IMR-90 (cell line): ENCODE results near the gene NLRC5. TPM values are rescaled to one million over a fixed set of nuclear protein-coding genes. Genes with fewer than 3 reads are reported as not detected.

Experiments
- ATAC-seq: fragments of 200-7000 bp; cut with Tn5 transposase; 2 replicates; pipeline ENCODE4 v1.9.1; 2020; ENCODE audit warnings: low read depth, mild to moderate bottlenecking, moderate library complexity
- BruUV-seq: library from RNA; stranded (reverse); fragments of 400-500 nt; replicated peaks from 2 replicates; lab custom pipeline; 2021; lab: Mats Ljungman, UMichigan
- CTCF ChIA-PET: fragments of 300-600 bp; formaldehyde crosslinking; extraction: SDS; loops from one replicate; lab custom pipeline; 2021; ENCODE audit warnings: antibody characterized with exemption; lab: Yijun Ruan, JAX
- POLR2A ChIA-PET: fragments of 300-600 bp; sonication (Branson Sonifier 250); formaldehyde crosslinking; loops from one replicate; lab custom pipeline; 2022; ENCODE audit warnings: antibody characterized with exemption; ENCODE audit not compliant: unreplicated experiment; lab: Charles Lee
- DNase-seq: peaks from one replicate; pipeline ENCODE4 v3.0.0; 2013
- H2AFZ ChIP-seq: replicated peaks from 2 replicates; pipeline ENCODE3; 2013; ENCODE audit warnings: low read length, mild to moderate bottlenecking; ENCODE audit not compliant: poor library complexity
- H2AK5ac ChIP-seq: 2 replicates; pipeline ENCODE4 v1.6.1; 2013; ENCODE audit warnings: low read depth, low read length, inconsistent platforms
- H2AK9ac ChIP-seq: replicated peaks from 2 replicates; pipeline ENCODE3; 2013; ENCODE audit warnings: mild to moderate bottlenecking, low read depth, low read length, moderate library complexity; ENCODE audit not compliant: poor library complexity
- H2BK120ac ChIP-seq: 2 replicates; pipeline ENCODE4 v1.6.1; 2013; ENCODE audit warnings: low read depth, low read length, inconsistent platforms
- H2BK15ac ChIP-seq: 3 replicates; pipeline ENCODE4 v1.6.1; 2013; ENCODE audit warnings: low read depth, low read length, inconsistent platforms
- H2BK20ac ChIP-seq: 2 replicates; pipeline ENCODE4 v1.6.1; 2013; ENCODE audit warnings: low read depth, mild to moderate bottlenecking, inconsistent platforms, low read length, moderate library complexity
- H2BK5ac ChIP-seq: 2 replicates; pipeline ENCODE4 v1.6.1; 2013; ENCODE audit warnings: mild to moderate bottlenecking, low read depth, low read length, inconsistent platforms; ENCODE audit not compliant: poor library complexity, severe bottlenecking
- H3K14ac ChIP-seq: replicated peaks from 2 replicates; pipeline ENCODE4 v1.6.1; 2013; ENCODE audit warnings: low read depth, low read length, inconsistent platforms
- H3K18ac ChIP-seq: 2 replicates; pipeline ENCODE4 v1.6.1; 2013; ENCODE audit warnings: low read depth, low read length, control low read depth
- H3K23ac ChIP-seq: 2 replicates; pipeline ENCODE4 v1.6.1; 2013; ENCODE audit warnings: low read depth, low read length, inconsistent platforms
- H3K27ac ChIP-seq: 2 replicates; pipeline ENCODE4 v1.5.1; 2013; ENCODE audit warnings: mild to moderate bottlenecking, control low read depth, low read length; ENCODE audit not compliant: insufficient read depth
- H3K27me3 ChIP-seq: 2 replicates; pipeline ENCODE4 v1.6.1; 2013; ENCODE audit warnings: low read length; ENCODE audit not compliant: control insufficient read depth, insufficient read depth
- H3K36me3 ChIP-seq: 2 replicates; pipeline ENCODE4 v1.6.1; 2013; ENCODE audit warnings: low read length, mixed read lengths; ENCODE audit not compliant: control insufficient read depth, insufficient read depth
- H3K4ac ChIP-seq: 2 replicates; pipeline ENCODE4 v1.6.1; 2013; ENCODE audit warnings: low read depth, low read length, inconsistent platforms
- H3K4me1 ChIP-seq: 2 replicates; pipeline ENCODE4 v1.6.1; 2013; ENCODE audit warnings: low read length, mixed read lengths; ENCODE audit not compliant: control insufficient read depth, insufficient read depth
- H3K4me2 ChIP-seq: 2 replicates; pipeline ENCODE4 v1.6.1; 2013; ENCODE audit warnings: low read depth, mild to moderate bottlenecking, control low read depth, low read length, moderate library complexity
- H3K4me3 ChIP-seq: 2 replicates; pipeline ENCODE4 v1.5.1; 2013; ENCODE audit warnings: low read depth, mild to moderate bottlenecking, control low read depth, low read length, moderate library complexity; ENCODE audit not compliant: insufficient read depth
- H3K56ac ChIP-seq: 2 replicates; pipeline ENCODE4 v1.6.1; 2013; ENCODE audit warnings: low read length, inconsistent platforms; ENCODE audit not compliant: insufficient read depth; ENCODE audit errors: extremely low read depth
- H3K79me1 ChIP-seq, 2 experiments: 2 replicates each; pipeline ENCODE4 v1.6.1; 2013; ENCODE audit warnings: low read length in 2 of 2, inconsistent platforms in 1 of 2, low read depth in 1 of 2
- H3K9ac ChIP-seq: 2 replicates; pipeline ENCODE4 v1.6.1; 2013; ENCODE audit warnings: low read depth, low read length, control low read depth
- H3K9me1 ChIP-seq: 2 replicates; pipeline ENCODE4 v1.6.1; 2013; ENCODE audit warnings: low read length, inconsistent platforms; ENCODE audit not compliant: insufficient read depth
- H3K9me3 ChIP-seq: 2 replicates; pipeline ENCODE4 v1.6.1; 2013; ENCODE audit warnings: low read length; ENCODE audit not compliant: control insufficient read depth, insufficient read depth
- H4K20me1 ChIP-seq: 2 replicates; pipeline ENCODE4 v1.6.1; 2013; ENCODE audit warnings: low read length, inconsistent platforms; ENCODE audit not compliant: insufficient read depth
- H4K5ac ChIP-seq: 2 replicates; pipeline ENCODE4 v1.6.1; 2013; ENCODE audit warnings: mild to moderate bottlenecking, low read depth, low read length, control low read depth
- H4K8ac ChIP-seq, 2 experiments: 2 replicates each; pipeline ENCODE4 v1.6.1; 2013; ENCODE audit warnings: low read depth in 2 of 2, low read length in 2 of 2, control low read depth in 1 of 2, inconsistent platforms in 1 of 2
- H4K91ac ChIP-seq: 2 replicates; pipeline ENCODE4 v1.6.1; 2013; ENCODE audit warnings: low read depth, low read length, inconsistent platforms; ENCODE audit not compliant: insufficient read depth
- MAZ ChIP-seq: IDR thresholded peaks from 2 replicates; pipeline ENCODE4 v1.6.1; 2012; ENCODE audit warnings: low read depth, mild to moderate bottlenecking, low read length, improper control_type of control experiment, moderate library complexity, borderline replicate concordance
- WGBS, 2 experiments: methylation state at CpG; one replicate each; pipeline versions ENCODE4 v1.1.5 to v1.1.7; 2013; ENCODE audit warnings: missing lambda C conversion rate in 2 of 2; ENCODE audit not compliant: insufficient read length in 1 of 2; ENCODE audit errors: extremely low coverage in 2 of 2; 5-methylcytosine and 5-hydroxymethylcytosine counted together
- dilution Hi-C: fragments of 300-500 bp; cut with HindIII; formaldehyde crosslinking; loops from one replicate; pipeline ENCODE4 v1.14.3; 2018; ENCODE audit warnings: low sequenced_read_pairs; ENCODE audit not compliant: unreplicated experiment
- in situ Hi-C: fragments of 300-500 bp; cut with MboI; formaldehyde crosslinking; loops from 3 replicates; pipeline ENCODE4 v1.14.3; 2019; ENCODE audit warnings: low sequenced_read_pairs, inconsistent platforms, mixed read lengths
- intact Hi-C: fragments of 100-400 bp; cut with micrococcal nuclease; formaldehyde crosslinking; loops from 2 replicates; pipeline ENCODE4 v1.10.0; 2022
- polyA plus RNA-seq, 3 experiments: library from polyadenylated mRNA; depleted of rRNA; stranded (reverse); fragments of >200 nt; gene quantifications; 2 replicates each; pipeline ENCODE4 v1.2.3, GENCODE V29; 2012; ENCODE audit warnings: low replicate concordance in 1 of 3
- total RNA-seq: library from RNA; depleted of rRNA; stranded (reverse); fragments of >200 nt; gene quantifications from 2 replicates; pipeline ENCODE4 v1.2.3, GENCODE V29; 2012
- TF ChIP-seq, protein P1 (sequence below): fragments of 150-350 bp; IDR thresholded peaks from 2 replicates; pipeline ENCODE4 v1.6.1; 2017; ENCODE audit warnings: mild to moderate bottlenecking, antibody characterized with exemption, low read length, low read depth
- TF ChIP-seq, protein P2 (sequence below): conservative IDR thresholded peaks from 2 replicates; pipeline ENCODE4 v1.5.1; 2012; ENCODE audit warnings: mild to moderate bottlenecking, low read depth, low read length, improper control_type of control experiment

The NLRC5 gene
- total and polyA plus RNA-seq, 2 of the 4 experiments (the other 2 are of a cell fraction), result 9.1 to 14.9 TPM

- H3K36me3 ChIP-seq, result no peaks in the 10 kb centered on the region
- 0% methylated on average over 24 of the region's 53 CpGs; no CpG with 5 or more reads in 1 of the 2 experiments for WGBS, 2 experiments
- peak overlapping the region; percentile 81 for H2AK9ac ChIP-seq
- peak; percentile 73 for ATAC-seq
- ChIA-PET CTCF (interaction anchor here (0.6 to 2.2 kb wide), 7 partner anchors 8 to 138 kb away, joined by 3 to 6 read pairs (median 3); no protein-coding TSS in a partner anchor), POLR2A (interaction anchor here (0.6 kb wide), 1 partner anchor 17 kb away, joined by 16 read pairs; no protein-coding TSS in a partner anchor)
- H2BK15ac ChIP-seq, result no peak overlapping the region
- peak overlapping the region; percentile 47 for H2BK5ac ChIP-seq
- no peak overlapping the region for H3K18ac ChIP-seq
- no peak for DNase-seq
- peak overlapping the region; percentile 96 for H2AFZ ChIP-seq
- no peak overlapping the region for H3K14ac ChIP-seq
- peaks cover 13 to 30% of the 10 kb centered on the region in 2 experiments; a peak in 3 of 4 replicates for H3K79me1 ChIP-seq
- no peak overlapping the region for H2BK120ac ChIP-seq
- H4K5ac ChIP-seq, result no peak overlapping the region
- H3K4me3 ChIP-seq, result peak overlapping the region; percentile 96
- no peak overlapping the region for H2BK20ac ChIP-seq
- dilution Hi-C loops, result no loop called here
- H3K9me1 ChIP-seq, result peaks cover 3% of the 10 kb centered on the region; the same call in 1 of the 2 replicates
- no peak overlapping the region for H4K91ac ChIP-seq
- H3K27me3 ChIP-seq, result peaks cover 6% of the 10 kb centered on the region; the same call in 1 of the 2 replicates
- no peak overlapping the region for H2AK5ac ChIP-seq
- no peak overlapping the region for H4K8ac ChIP-seq
- TF ChIP-seq, protein P1, sequence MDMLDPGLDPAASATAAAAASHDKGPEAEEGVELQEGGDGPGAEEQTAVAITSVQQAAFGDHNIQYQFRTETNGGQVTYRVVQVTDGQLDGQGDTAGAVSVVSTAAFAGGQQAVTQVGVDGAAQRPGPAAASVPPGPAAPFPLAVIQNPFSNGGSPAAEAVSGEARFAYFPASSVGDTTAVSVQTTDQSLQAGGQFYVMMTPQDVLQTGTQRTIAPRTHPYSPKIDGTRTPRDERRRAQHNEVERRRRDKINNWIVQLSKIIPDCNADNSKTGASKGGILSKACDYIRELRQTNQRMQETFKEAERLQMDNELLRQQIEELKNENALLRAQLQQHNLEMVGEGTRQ, result no peak
- no peak for TF ChIP-seq MAZ
- TF ChIP-seq, protein P2, sequence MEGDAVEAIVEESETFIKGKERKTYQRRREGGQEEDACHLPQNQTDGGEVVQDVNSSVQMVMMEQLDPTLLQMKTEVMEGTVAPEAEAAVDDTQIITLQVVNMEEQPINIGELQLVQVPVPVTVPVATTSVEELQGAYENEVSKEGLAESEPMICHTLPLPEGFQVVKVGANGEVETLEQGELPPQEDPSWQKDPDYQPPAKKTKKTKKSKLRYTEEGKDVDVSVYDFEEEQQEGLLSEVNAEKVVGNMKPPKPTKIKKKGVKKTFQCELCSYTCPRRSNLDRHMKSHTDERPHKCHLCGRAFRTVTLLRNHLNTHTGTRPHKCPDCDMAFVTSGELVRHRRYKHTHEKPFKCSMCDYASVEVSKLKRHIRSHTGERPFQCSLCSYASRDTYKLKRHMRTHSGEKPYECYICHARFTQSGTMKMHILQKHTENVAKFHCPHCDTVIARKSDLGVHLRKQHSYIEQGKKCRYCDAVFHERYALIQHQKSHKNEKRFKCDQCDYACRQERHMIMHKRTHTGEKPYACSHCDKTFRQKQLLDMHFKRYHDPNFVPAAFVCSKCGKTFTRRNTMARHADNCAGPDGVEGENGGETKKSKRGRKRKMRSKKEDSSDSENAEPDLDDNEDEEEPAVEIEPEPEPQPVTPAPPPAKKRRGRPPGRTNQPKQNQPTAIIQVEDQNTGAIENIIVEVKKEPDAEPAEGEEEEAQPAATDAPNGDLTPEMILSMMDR, result peak; percentile 43
- H3K4ac ChIP-seq, result peak overlapping the region; percentile 44
- H3K4me2 ChIP-seq, result peak overlapping the region; percentile 89
- H4K20me1 ChIP-seq, result peaks cover 8% of the 10 kb centered on the region
- intact Hi-C loops, result loop anchor here (2.0 kb wide), 2 partner anchors 76 to 206 kb away; no protein-coding TSS in a partner anchor
- H3K4me1 ChIP-seq, result peaks cover 4% of the 10 kb centered on the region; the same call in 1 of the 2 replicates
- no TSS peak for BruUV-seq
- no peaks in the 10 kb centered on the region for H3K9me3 ChIP-seq
- 0 out of 2 replicates have a peak overlapping the region, but pooled peaks have one; percentile 43 for H3K56ac ChIP-seq
- peak overlapping the region; percentile 67 for H3K9ac ChIP-seq
- no peak overlapping the region; the same call in 1 of the 2 replicates for H3K23ac ChIP-seq
- H3K27ac ChIP-seq, result peak overlapping the region; percentile 52; the same call in 1 of the 2 replicates
- in situ Hi-C loops, result no loop called here
These were observed 103.5 kb downstream of the NLRC5 start for GRCh38 chr16:57092786-57093411.
